ENCODE data around the gene FAM89B.

Gene FAM89B

GRCh38 chr11:65620666-65621065 lies 48.3 kb downstream of the FAM89B start:
- H3K4me3 ChIP-seq (ENCODE audit: low read depth, low read length) = no peak overlapping the region
- no peaks in the 10 kb centered on the region for H3K36me3 ChIP-seq (ENCODE audit: control insufficient read depth, insufficient read depth, low read length)
- no peak overlapping the region for H3K4me2 ChIP-seq (ENCODE audit: low read length)
- H3K9ac ChIP-seq = no peak overlapping the region
- no peak for TF ChIP-seq CTCF (IDR thresholded peaks at IDR 0.05)
- no peak overlapping the region for H3K27ac ChIP-seq
- H3K4me1 ChIP-seq = peaks cover 5% of the 10 kb centered on the region
- no peaks in the 10 kb centered on the region for H3K27me3 ChIP-seq (ENCODE audit: control insufficient read depth, insufficient read depth, low read length)
- H3K9me3 ChIP-seq (ENCODE audit: control insufficient read depth, low read length) = no peaks in the 10 kb centered on the region
- H2AFZ ChIP-seq = no peak overlapping the region
- H3K79me2 ChIP-seq = peaks cover 3% of the 10 kb centered on the region

- peaks cover 3% of the 10 kb centered on the region for H3K79me2 ChIP-seq
- no peak overlapping the region for H2AFZ ChIP-seq
- H3K27me3 ChIP-seq (ENCODE audit: control insufficient read depth, insufficient read depth, low read length) = no peaks in the 10 kb centered on the region
- no peaks in the 10 kb centered on the region for H3K36me3 ChIP-seq (ENCODE audit: control insufficient read depth, insufficient read depth, low read length)
- H3K4me2 ChIP-seq (ENCODE audit: low read length) = no peak overlapping the region
- H3K27ac ChIP-seq = no peak overlapping the region
- TF ChIP-seq CTCF (IDR thresholded peaks at IDR 0.05) = no peak
- H3K4me3 ChIP-seq (ENCODE audit: low read depth, low read length) = no peak overlapping the region
- H3K9me3 ChIP-seq (ENCODE audit: control insufficient read depth, low read length) = no peaks in the 10 kb centered on the region
- H3K9ac ChIP-seq = no peak overlapping the region
- H3K4me1 ChIP-seq = peaks cover 4% of the 10 kb centered on the region
Observed at GRCh38 chr11:65621460-65621859, 49.1 kb downstream of the FAM89B start.

- TF ChIP-seq CTCF (IDR thresholded peaks at IDR 0.05) = no peak
- H3K27ac ChIP-seq = no peak overlapping the region
- no peaks in the 10 kb centered on the region for H3K27me3 ChIP-seq (ENCODE audit: control insufficient read depth, insufficient read depth, low read length)
- no peaks in the 10 kb centered on the region for H3K36me3 ChIP-seq (ENCODE audit: control insufficient read depth, insufficient read depth, low read length)
- no peaks in the 10 kb centered on the region for H3K9me3 ChIP-seq (ENCODE audit: control insufficient read depth, low read length)
- peaks cover 3% of the 10 kb centered on the region for H3K79me2 ChIP-seq
- no peaks in the 10 kb centered on the region for H3K4me1 ChIP-seq
- no peak overlapping the region for H3K9ac ChIP-seq
- no peak overlapping the region for H2AFZ ChIP-seq
- H3K4me3 ChIP-seq (ENCODE audit: low read depth, low read length) = no peak overlapping the region
- H3K4me2 ChIP-seq (ENCODE audit: low read length) = no peak overlapping the region
Observed at GRCh38 chr11:65622011-65622410, 49.7 kb downstream of the FAM89B start.

GRCh38 chr11:65623177-65623576 lies 50.8 kb downstream of the FAM89B start:
- no peaks in the 10 kb centered on the region for H3K36me3 ChIP-seq (ENCODE audit: control insufficient read depth, insufficient read depth, low read length)
- H2AFZ ChIP-seq = no peak overlapping the region
- H3K4me1 ChIP-seq = no peaks in the 10 kb centered on the region
- no peak overlapping the region for H3K27ac ChIP-seq
- H3K27me3 ChIP-seq (ENCODE audit: control insufficient read depth, insufficient read depth, low read length) = no peaks in the 10 kb centered on the region
- no peak for TF ChIP-seq CTCF (IDR thresholded peaks at IDR 0.05)
- H3K9ac ChIP-seq = no peak overlapping the region
- peaks cover 3% of the 10 kb centered on the region for H3K79me2 ChIP-seq
- no peak overlapping the region for H3K4me3 ChIP-seq (ENCODE audit: low read depth, low read length)
- no peak overlapping the region for H3K4me2 ChIP-seq (ENCODE audit: low read length)
- H3K9me3 ChIP-seq (ENCODE audit: control insufficient read depth, low read length) = no peaks in the 10 kb centered on the region
